Central memory CD4-positive, alpha-beta T cell (primary cell): ENCODE data around the gene TENT4B.

Source experiments
- DNase-seq: peaks from one replicate; pipeline ENCODE4 v3.0.0; 2022

Gene TENT4B

DNA sequence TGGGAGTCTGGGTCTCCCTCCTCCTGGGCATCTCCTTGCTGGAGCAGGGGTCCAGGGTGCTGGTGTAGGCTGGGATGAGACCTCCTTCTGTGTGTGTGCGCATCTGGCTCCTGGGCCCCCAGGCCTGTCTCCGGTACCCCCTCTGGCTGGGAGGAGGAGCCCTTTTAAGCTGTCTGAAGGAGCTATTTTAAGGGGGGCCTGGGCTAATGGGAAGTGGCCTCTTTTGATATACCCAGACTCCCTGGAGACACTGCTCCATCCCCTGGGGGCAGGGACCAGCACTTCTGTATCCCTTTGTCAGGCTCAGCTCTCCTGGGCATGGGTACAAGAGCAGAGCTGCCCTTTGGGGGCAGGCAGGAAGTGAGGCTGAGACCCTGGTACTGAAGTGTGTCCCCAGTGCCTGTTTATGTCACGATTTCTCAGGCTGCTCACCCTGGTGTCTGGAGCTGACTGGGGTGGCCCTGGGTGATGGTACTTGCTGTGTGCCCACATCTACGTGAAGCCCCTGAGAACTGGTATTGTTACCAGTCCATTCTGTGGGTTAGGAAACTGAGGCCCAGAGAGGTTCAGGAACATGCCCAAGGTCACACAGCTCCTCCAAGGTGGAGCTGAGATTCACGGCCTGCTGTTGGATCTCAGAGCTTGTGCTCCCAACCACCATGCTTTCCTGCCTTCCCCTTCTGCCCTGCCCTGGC, 119.7 kb downstream of the TENT4B start:
- no peak for DNase-seq

DNA sequence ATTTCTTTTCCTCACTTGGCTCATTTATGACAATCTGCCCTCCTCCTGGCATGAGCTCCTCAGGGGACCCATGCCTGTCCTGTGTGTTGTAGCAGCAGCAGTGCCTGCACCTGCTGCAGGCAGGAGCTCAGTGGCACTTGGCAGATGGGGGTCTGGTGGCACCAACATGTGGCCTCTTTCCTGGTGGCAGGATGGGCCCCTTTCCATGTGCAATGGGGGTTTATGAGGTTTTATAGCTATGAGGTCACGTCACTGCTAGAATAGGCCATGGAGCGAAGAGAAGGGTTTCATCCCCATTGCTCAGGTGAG, 120.2 kb downstream of the TENT4B start:
- DNase-seq: no peak

DNA sequence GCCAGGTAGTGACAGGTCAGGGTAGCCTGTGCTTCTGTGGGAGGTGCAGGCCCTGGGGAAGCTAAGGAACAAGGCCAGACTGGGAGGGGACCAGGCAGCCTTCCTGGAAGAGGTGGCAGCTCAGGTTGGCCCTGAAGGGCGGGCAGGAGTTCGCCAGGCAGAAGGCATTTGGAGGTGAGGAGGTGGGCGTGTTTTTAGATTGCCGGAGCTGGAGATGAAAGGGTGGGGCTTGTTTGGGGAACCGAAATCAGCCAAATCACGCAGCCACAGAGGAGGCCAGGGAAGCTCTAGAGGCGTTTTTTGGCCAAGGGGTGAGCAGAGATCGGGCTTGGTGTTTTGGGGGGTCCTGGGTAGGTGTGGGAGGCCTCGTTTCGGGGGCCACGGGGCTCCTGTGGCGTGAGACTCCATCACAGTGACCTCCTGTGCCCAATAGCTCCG, 120.8 kb downstream of the TENT4B start:
- DNase-seq: peak; percentile 34

DNA sequence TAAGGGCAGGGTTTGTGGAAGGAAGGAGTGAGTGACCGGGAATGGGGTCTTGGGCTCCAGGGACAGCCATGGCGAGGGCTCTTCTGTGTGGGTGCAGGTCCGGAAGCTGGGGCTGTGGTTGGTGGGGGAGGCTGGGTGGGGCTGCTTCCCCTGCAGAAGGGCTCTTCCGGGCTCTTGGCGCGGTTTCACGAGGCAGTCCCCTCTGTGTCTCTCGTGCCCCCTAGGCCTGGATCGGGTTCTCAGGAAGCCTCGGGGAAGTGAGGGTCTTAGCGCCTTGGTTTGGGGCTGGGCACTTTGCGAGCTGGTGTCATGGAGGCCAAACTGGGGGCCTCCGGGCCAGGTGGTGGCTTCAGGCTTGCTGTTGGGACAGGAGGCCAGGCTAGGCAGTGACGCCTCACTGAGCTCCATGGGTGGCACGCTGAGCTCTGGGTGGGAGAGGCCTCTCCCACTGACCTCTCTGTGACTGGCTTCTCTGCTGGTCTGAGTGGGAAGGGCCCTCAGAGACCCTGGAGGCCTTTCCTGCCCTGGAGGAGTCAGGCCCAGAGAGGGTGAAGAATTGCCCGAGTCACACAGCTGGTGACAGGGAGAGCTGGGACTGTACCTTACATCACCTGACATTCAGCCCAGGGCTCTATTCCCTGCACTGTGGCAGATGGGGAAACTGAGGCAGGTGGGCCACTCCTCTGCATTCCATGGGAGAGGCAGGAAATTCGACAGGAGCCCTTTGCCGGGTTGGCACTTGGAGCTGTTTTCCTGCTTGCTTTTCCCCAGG, 121.4 kb downstream of the TENT4B start:
- DNase-seq: peak; percentile 63

DNA sequence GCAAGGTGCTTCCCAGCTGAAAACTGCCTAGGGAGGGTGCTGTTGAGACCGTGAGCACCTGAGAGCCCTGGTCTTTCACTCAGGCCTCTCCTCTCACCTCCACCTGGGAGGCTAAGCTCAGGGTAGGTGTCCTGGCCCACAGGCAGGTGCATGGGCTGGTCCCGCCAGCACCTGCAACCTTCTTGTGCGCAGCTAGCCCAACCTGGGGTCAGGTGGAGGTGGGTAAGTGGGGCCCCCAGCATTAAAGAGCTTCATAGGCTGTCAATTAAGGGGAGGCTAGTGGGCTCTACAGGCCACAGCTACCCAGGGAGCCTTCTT, 122.0 kb downstream of the TENT4B start:
- no peak for DNase-seq

GRCh38 chr16:50275428-50276325, 122.6 kb downstream of the TENT4B start:
- DNase-seq: no peak

GRCh38 chr16:50276326-50276640, 123.2 kb downstream of the TENT4B start:
- no peak for DNase-seq

DNA sequence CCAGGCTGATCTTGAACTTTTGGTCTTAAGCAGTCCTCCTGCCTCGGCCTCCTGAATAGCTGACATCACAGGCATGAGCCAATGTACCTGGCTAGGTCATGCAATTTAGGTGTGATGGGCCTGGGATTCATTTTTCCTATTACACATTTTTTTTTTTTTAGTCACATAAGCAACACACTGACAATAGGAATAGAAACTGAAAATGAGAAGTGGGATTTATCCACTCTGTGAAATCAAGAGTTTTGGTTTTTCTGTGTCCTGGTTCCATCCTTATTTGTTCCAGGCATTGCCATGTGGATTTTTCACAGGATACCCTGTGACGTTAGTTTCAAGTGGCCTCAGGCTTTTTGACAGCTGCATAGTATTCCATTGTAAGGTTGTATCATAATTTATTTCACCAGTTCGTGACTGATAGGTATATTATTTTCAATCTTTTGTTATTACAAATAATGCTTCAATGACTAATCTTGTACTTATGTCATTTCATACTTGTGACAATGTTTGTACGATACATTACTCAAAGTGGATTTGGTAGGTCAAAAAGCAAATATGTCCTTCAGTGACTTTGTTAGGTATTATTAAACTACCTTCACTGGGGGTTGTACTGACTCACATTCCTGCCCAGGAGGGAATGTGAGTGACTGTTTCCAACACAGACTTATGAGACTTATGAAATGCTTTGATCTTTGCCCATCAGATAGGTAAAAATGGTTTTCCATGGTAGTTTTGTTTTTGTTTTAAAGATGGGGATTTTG, 123.9 kb downstream of the TENT4B start:
- no peak for DNase-seq

GRCh38 chr16:50278251-50278650, 125.1 kb downstream of the TENT4B start:
- DNase-seq: no peak

DNA sequence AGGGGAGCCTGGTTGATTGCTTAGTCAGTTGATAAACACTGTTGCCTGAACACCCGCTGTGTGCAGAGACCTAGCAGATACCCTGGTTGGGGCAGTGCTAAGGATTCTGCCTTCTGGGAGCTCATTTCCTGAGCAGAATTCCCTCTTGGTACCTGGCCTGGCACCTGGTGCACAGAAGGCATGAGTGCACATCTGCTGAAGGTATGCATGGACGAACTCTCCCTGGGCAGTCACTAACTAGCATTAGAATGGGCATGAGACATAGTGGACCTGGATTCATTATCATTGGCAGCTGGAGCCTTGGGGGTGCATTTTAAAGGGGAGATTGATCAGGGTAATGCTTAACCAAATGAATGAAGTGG, 126.4 kb downstream of the TENT4B start:
- no peak for DNase-seq

DNA sequence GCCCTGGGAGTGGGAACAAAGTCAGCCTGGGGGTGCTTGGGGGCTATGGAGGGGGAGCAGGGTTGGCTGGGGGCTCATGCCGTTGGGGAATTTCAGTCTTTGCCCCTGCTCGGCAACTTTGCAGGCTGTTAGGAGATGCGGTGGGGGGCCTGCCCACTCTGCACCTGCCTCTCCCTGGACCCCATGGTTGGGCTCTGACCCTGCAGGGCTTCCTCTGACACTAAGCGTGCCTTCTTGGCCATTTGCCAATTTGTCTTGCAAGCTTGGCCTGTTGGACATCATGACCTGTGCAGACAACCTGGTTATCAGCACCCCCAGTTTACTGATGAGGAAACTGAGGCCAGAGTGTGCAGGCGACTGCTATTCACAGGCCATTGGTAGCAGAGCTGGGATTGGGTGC, 127.8 kb downstream of the TENT4B start:
- no peak for DNase-seq
